CD4-positive, CD25-positive, alpha-beta regulatory T cell (primary cell): ENCODE measurements around the gene ACACA. TPM values are rescaled to one million over a fixed set of nuclear protein-coding genes. Genes with fewer than 3 reads are reported as not detected.
"Not testable (repeated sequence)": the region's sequence is repeated elsewhere in the genome, so short reads cannot be mapped to it uniquely, and the experiment has no call there.

Experiments used
- ATAC-seq, 2 donors: fragments of 150-1000 bp; cut with Tn5 transposase; one replicate each; pipeline ENCODE4 v1.10.0; 2021; ENCODE audit warnings: low read depth in 2 of 2, moderate number of reproducible peaks in 2 of 2, moderate library complexity in 1 of 2
- DNase-seq, 3 donors: peaks; one replicate each; pipeline versions ENCODE4 v3.0.0 to v3.0.0-alpha.2; 2012 to 2022; ENCODE audit warnings: mixed read lengths in 1 of 3
- H3K27ac ChIP-seq: one replicate; pipeline ENCODE4 v1.7.0; 2013; ENCODE audit warnings: mild to moderate bottlenecking, low read length; ENCODE audit not compliant: insufficient read depth, poor library complexity, severe bottlenecking
- H3K27me3 ChIP-seq: one replicate; pipeline ENCODE4 v1.7.0; 2013; ENCODE audit warnings: low read length; ENCODE audit not compliant: control insufficient read depth, insufficient read depth
- H3K36me3 ChIP-seq: one replicate; pipeline ENCODE4 v1.7.0; 2013; ENCODE audit warnings: mild to moderate bottlenecking, low read length, moderate library complexity; ENCODE audit not compliant: control insufficient read depth, insufficient read depth
- H3K4me1 ChIP-seq: 2 replicates; pipeline ENCODE4 v1.7.0; 2013; ENCODE audit warnings: mild to moderate bottlenecking, low read length; ENCODE audit not compliant: insufficient read depth, control insufficient read depth, poor library complexity, severe bottlenecking
- H3K4me3 ChIP-seq: one replicate; pipeline ENCODE4 v1.7.0; 2013; ENCODE audit warnings: low read depth, mild to moderate bottlenecking, low read length, moderate library complexity
- H3K9me3 ChIP-seq, 2 experiments: 1 replicate in 1 of 2; 2 replicates in 1 of 2; pipeline ENCODE4 v1.7.0; 2013; ENCODE audit warnings: low read length in 2 of 2, mild to moderate bottlenecking in 1 of 2, moderate library complexity in 1 of 2; ENCODE audit not compliant: control insufficient read depth in 2 of 2
- H3K27ac Mint-ChIP-seq, 3 donors: one replicate each; pipeline ENCODE4 v1.8.0; 2020 to 2022; ENCODE audit warnings: mild to moderate bottlenecking in 3 of 3, mixed read lengths in 3 of 3, moderate library complexity in 2 of 3
- H3K27me3 Mint-ChIP-seq: one replicate; pipeline ENCODE4 v1.8.0; 2022; ENCODE audit warnings: mild to moderate bottlenecking, mixed read lengths
- H3K36me3 Mint-ChIP-seq: one replicate; pipeline ENCODE4 v1.8.0; 2020; ENCODE audit warnings: mixed read lengths
- H3K4me1 Mint-ChIP-seq, 4 donors: one replicate each; pipeline ENCODE4 v1.8.0; 2020 to 2022; ENCODE audit warnings: mixed read lengths in 4 of 4, mild to moderate bottlenecking in 1 of 4
- H3K4me3 Mint-ChIP-seq, 4 donors: one replicate each; pipeline ENCODE4 v1.8.0; 2020 to 2022; ENCODE audit warnings: mild to moderate bottlenecking in 4 of 4, mixed read lengths in 4 of 4, moderate library complexity in 3 of 4
- H3K9me3 Mint-ChIP-seq, 7 donors: one replicate each; pipeline ENCODE4 v1.8.0; 2020 to 2022; ENCODE audit warnings: mixed read lengths in 7 of 7, mild to moderate bottlenecking in 3 of 7, moderate library complexity in 2 of 7
- polyA plus RNA-seq, 4 donors: library from polyadenylated mRNA; unstranded; fragments of 300-500 nt; fragmentation: Illumina TruSeq; gene quantifications; one replicate each; pipeline ENCODE4 v1.2.3, GENCODE V29; 2021
- total RNA-seq: library from RNA; stranded (reverse); gene quantifications from one replicate; pipeline ENCODE4 v1.2.3, GENCODE V29; 2022

ACACA gene
- total and polyA plus RNA-seq, 5 donors from 2014 or later = 7.4 to 42.9 (median 9.6) TPM

DNA sequence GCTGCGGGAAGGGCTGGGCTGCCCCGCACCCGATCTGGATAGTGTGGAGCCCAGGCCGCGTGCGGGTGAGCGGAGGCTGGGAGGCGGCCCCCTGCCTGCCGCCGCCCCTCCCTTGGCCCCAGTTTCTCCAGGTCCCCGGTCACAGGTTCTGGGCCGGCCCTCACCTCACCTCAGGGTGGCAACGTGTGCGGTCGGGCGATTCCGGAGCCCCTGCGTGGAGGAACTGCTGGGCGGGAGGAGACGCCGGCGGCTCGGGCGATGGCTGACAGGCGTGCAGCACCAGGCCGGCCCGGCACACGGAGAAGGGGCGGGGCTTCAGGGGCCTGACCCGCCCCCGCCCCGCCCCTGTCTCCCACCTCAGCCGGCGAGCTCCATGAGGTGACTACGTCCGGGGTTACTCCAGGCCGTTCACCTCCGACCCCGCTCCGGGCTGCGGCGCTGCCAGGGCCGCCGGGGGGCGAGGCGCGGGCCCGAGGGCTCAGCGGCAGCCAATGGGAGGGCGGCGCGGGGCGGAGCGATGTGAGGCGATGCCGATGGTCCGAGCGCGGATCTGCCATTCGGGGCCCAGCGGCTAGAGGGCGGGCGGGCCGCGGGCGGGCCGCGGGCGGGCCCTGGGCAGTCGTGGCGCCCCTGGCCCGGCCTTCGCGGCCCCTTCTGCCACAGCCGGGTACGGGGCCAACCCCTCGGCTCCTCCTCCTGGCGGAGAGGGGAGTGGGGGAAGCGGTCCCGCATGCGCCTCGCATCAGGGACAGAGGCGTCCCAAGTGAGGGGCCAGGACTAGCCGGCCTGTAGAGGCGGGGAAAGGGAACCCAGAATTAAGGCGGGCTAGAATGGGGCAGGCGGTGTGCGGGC is 47.6 kb downstream of the ACACA start:
- peak; percentile 95 to 96 for ATAC-seq

DNA sequence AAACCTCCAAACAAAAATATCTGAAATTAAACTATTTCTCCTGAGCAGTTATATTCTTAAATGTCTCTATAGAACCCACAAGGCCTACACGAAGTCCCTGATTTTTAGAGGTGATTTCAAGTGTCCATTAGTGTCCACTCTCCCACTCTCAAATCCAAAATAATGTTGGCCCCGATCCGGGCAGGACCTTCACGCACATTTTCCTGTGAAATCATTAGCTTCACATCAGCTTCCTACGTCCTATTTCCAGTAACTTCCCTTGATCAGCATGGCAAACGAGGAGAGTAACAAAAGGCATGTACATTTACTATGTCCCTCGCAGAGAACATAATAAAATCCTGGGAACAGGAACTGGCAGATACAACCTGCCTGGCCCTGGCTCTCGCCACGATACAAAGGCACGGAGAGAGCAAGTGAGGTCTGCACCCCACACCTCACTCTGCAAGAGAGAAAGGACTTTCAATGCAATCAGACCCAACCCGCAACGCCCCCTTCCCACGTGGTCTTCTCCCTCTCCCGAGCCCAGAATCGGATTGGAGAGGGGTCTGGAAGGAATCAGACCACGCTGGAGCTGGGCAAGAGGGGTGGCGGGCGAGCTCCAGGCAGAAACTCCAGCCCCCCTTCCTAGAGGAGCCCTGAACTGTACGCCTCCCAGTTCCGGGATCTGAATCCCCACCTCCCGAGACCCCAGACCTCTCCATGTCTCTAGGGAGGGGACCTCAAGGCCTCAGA is 48.4 kb downstream of the ACACA start:
- H3K9me3 ChIP-seq = no peaks in the 10 kb centered on the region
- Mint-ChIP-seq H3K9me3 (no peaks in the 10 kb centered on the region), H3K27ac (peak overlapping the region in 2 of 3 donors; percentile 84 to 87), H3K27me3 (no peaks in the 10 kb centered on the region), H3K4me1 (peaks cover 10 to 24% (median 15%) of the 10 kb centered on the region in 4 donors), H3K36me3 (no peaks in the 10 kb centered on the region), H3K4me3 (peak overlapping the region; percentile 89 to 95 (median 90))
- no peaks in the 10 kb centered on the region for H3K36me3 ChIP-seq
- DNase-seq (peak in 2 of 3 donors; percentile 12 to 50), ATAC-seq (no peak)
- H3K4me3 ChIP-seq = peak overlapping the region; percentile 84
- peaks cover 21% of the 10 kb centered on the region for H3K4me1 ChIP-seq
- H3K27me3 ChIP-seq = no peaks in the 10 kb centered on the region
- peak overlapping the region; percentile 19 for H3K27ac ChIP-seq

More for the DNA sequence above, 47.6 kb downstream of the ACACA start:
- Mint-ChIP-seq H3K27me3 (no peaks in the 10 kb centered on the region), H3K4me3 (peak overlapping the region; percentile 89 to 95 (median 90)), H3K36me3 (no peaks in the 10 kb centered on the region), H3K4me1 (peaks cover 10 to 24% (median 15%) of the 10 kb centered on the region in 4 donors), H3K27ac (peak overlapping the region in 2 of 3 donors; percentile 84 to 87), H3K9me3 (no peaks in the 10 kb centered on the region)
- no peaks in the 10 kb centered on the region for H3K27me3 ChIP-seq
- H3K4me3 ChIP-seq = peak overlapping the region; percentile 84
- H3K27ac ChIP-seq = peak overlapping the region; percentile 33
- no peaks in the 10 kb centered on the region for H3K9me3 ChIP-seq
- H3K36me3 ChIP-seq = no peaks in the 10 kb centered on the region
- peak; percentile 86 to 95 (median 89) for DNase-seq
- peaks cover 21% of the 10 kb centered on the region for H3K4me1 ChIP-seq

DNA sequence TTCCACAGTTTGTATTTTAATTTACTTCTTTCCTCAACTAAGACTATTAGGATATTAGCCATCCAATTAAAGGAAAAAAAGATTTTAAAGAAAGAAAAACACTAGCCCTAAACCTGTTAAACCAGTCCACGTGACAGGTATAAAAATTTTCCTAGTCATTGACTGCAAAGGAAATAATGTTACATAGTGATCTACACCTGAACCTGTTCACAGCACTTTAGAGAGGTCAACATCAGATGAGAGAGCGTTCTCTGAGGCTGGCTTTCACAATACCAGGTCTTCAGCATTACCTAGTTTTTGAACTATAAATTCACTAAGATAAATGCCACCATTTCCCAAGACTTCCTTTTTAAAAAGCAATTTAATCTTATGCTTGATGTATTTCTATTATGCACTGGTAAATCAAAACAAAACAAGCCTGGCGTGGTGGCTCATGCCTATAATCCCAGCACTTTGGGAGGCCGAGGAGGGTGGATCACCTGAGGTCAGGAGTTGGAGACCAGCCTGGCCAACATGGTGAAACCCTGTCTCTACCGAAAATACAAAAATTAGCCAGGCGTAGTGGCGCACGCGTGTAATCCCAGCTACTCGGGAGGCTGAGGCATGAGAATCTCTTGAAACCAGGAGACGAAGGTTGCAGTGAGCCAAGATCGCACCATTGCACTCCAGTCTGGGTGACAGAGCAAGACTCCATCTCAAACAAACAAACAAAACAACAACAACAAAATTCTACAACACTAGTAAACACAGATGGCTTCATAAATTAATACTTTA is 49.7 kb downstream of the ACACA start:
- Mint-ChIP-seq H3K4me1 (peaks cover 10 to 24% (median 16%) of the 10 kb centered on the region in 4 donors), H3K27ac (peak overlapping the region in 1 of 3 donors; percentile 87), H3K4me3 (peak overlapping the region in 3 of 4 donors; percentile 89 to 91 (median 90))
- not testable (repeated sequence) for H3K27ac ChIP-seq, DNase-seq, H3K9me3 ChIP-seq, H3K27me3 Mint-ChIP-seq, H3K36me3 ChIP-seq, ATAC-seq, H3K4me3 ChIP-seq, H3K9me3 Mint-ChIP-seq, H3K36me3 Mint-ChIP-seq, H3K27me3 ChIP-seq
- peaks cover 21% of the 10 kb centered on the region for H3K4me1 ChIP-seq

DNA sequence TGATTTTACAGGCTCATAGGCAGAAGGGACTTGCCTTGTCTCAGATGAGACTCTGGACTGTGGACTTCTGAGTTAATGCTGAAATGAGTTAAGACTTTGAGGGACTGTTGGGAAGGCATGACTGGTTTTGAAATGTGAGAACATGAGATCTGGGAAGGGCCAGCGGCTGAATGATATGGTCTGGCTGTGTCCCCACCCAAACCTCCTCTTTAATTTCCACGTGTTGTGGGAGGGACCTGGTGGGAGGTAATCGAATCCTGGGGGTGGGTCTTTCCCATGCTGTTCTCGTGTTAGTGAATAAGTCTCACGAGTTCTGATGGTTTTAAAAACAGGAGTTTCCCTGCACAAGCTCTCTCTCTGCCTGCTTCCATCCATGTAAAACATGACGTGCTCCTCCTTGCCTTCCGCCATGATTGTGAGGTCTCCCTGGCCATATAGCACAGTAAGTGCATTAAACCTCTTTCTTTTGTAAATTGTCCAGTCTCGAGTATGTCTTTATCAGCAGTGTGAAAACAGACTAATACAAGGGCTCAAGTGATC is 59.7 kb downstream of the ACACA start:
- H3K9me3 Mint-ChIP-seq, H3K4me1 ChIP-seq, DNase-seq, H3K27me3 Mint-ChIP-seq, H3K27ac ChIP-seq, H3K4me3 Mint-ChIP-seq, H3K27me3 ChIP-seq, H3K9me3 ChIP-seq, H3K4me3 ChIP-seq, ATAC-seq, H3K36me3 ChIP-seq: not testable (repeated sequence)
- Mint-ChIP-seq H3K4me1 (peaks cover 2 to 10% (median 7%) of the 10 kb centered on the region in 4 donors), H3K36me3 (peaks cover 18% of the 10 kb centered on the region), H3K27ac (peak overlapping the region in 1 of 3 donors; percentile 14)

DNA sequence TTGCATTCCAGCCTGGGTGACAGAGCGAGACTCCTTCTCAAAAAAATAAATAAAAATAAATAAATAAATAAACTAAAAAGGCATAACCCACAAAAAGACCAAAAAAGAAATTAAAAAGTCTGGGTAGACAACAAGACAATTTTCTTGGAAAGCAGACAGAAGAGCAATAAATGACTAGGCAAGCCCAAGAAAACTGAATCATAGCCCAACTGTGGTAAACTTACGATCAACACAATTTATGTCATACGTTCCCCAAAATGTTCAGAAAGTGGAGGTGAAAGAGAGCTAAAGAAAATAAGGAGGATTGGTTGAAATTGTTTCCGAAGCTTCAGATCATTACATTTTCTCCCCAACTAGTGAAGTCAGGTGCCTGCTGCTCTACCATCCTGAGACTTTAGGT is 62.1 kb downstream of the ACACA start:
- DNase-seq (peak in 1 of 3 donors; percentile 33), ATAC-seq (no peak)
- Mint-ChIP-seq H3K27me3 (no peaks in the 10 kb centered on the region), H3K9me3 (no peaks in the 10 kb centered on the region), H3K4me3 (no peak overlapping the region), H3K36me3 (peaks cover 20% of the 10 kb centered on the region), H3K27ac (no peak overlapping the region), H3K4me1 (peaks cover 2 to 13% (median 7%) of the 10 kb centered on the region in 4 donors)
- Histone ChIP-seq H3K27ac (no peak overlapping the region), H3K9me3 (no peaks in the 10 kb centered on the region), H3K4me1 (no peaks in the 10 kb centered on the region), H3K36me3 (no peaks in the 10 kb centered on the region), H3K4me3 (no peak overlapping the region), H3K27me3 (no peaks in the 10 kb centered on the region)

DNA sequence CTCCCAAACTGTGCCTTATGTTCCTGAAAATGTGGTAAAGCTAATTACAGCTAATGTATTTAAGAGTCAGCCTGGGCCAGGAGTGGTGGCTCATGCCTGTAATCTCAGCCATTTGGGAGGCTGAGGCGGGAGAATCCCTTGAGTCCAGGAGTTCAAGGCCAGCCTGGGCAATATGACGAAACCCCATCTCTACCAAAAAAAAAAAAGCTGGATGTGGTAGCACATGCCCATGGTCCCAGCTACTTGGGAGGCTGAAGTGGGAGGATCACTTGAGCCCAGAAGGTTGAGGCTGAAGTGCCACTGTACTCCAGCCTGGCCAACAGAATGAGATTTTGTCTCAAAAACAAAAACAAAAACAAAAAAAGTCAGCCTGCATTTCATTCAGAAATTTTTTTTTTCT is 64.0 kb downstream of the ACACA start:
- no peak overlapping the region for H3K4me3 ChIP-seq
- no peaks in the 10 kb centered on the region for H3K4me1 ChIP-seq
- DNase-seq = no peak
- Mint-ChIP-seq H3K36me3 (peaks cover 29% of the 10 kb centered on the region), H3K9me3 (no peaks in the 10 kb centered on the region), H3K4me3 (no peak overlapping the region), H3K27ac (no peak overlapping the region), H3K27me3 (no peaks in the 10 kb centered on the region), H3K4me1 (peaks cover 2 to 16% (median 6%) of the 10 kb centered on the region in 4 donors)
- no peaks in the 10 kb centered on the region for H3K27me3 ChIP-seq
- H3K9me3 ChIP-seq = no peaks in the 10 kb centered on the region
- no peak overlapping the region for H3K27ac ChIP-seq
- no peaks in the 10 kb centered on the region for H3K36me3 ChIP-seq
- ATAC-seq = no peak

DNA sequence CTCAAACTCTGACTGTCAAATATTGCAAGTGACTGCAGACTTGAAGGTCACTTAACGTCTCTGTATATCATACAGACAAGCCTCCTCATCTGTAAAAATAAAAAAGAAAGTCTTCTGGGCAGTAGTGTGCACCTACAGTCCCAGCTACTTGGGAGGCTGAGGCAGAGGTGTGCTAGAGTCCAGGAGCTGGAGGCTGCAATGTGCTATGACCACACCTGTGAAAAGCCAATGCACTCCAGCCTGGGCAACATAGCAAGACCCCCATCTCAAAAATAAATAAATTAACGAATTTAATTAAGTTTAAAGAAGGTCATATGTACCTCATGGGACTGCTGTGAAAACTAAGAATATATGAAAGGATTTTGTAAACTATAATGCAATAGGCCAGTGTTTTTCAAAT is 65.8 kb downstream of the ACACA start:
- Mint-ChIP-seq H3K27me3 (no peaks in the 10 kb centered on the region), H3K36me3 (peaks cover 24% of the 10 kb centered on the region), H3K4me1 (peaks cover 2 to 13% (median 6%) of the 10 kb centered on the region in 4 donors), H3K27ac (no peak overlapping the region), H3K9me3 (no peaks in the 10 kb centered on the region), H3K4me3 (no peak overlapping the region)
- ATAC-seq (no peak), DNase-seq (no peak)
- Histone ChIP-seq H3K27me3 (no peaks in the 10 kb centered on the region), H3K9me3 (no peaks in the 10 kb centered on the region), H3K36me3 (peaks cover 2% of the 10 kb centered on the region), H3K4me3 (no peak overlapping the region), H3K4me1 (no peaks in the 10 kb centered on the region), H3K27ac (no peak overlapping the region)
